Colonic mucosa (tissue), 4 donors: Measurements from ENCODE around the gene SKP1. TPM values are rescaled to one million over a fixed set of nuclear protein-coding genes. Genes with fewer than 3 reads are reported as not detected.
"Not testable (repeated sequence)": the region's sequence is repeated elsewhere in the genome, so short reads cannot be mapped to it uniquely, and the experiment has no call there.

Source experiments
- DNase-seq: peaks from one replicate; pipeline ENCODE4 v3.0.0-alpha.2; 2020
- H3K27ac ChIP-seq: fragments of 200-600 bp; one replicate; pipeline ENCODE4 v1.8.0; 2021
- H3K27me3 ChIP-seq: fragments of 200-600 bp; one replicate; pipeline ENCODE4 v1.8.0; 2021
- H3K36me3 ChIP-seq: fragments of 200-600 bp; one replicate; pipeline ENCODE4 v1.8.0; 2021
- H3K4me1 ChIP-seq: fragments of 200-600 bp; one replicate; pipeline ENCODE4 v1.8.0; 2021; ENCODE audit warnings: mild to moderate bottlenecking
- H3K4me3 ChIP-seq: fragments of 200-600 bp; one replicate; pipeline ENCODE4 v1.8.0; 2021
- H3K9ac ChIP-seq, 2 donors: one replicate each; pipeline ENCODE4 v1.7.0; 2013; ENCODE audit warnings: control low read depth in 2 of 2, low read depth in 2 of 2, low read length in 2 of 2
- H3K9me3 ChIP-seq: fragments of 200-600 bp; one replicate; pipeline ENCODE4 v1.8.0; 2021
- intact Hi-C: fragments of 100-400 bp; cut with DNase I; formaldehyde crosslinking; loops from one replicate; pipeline ENCODE4 v1.14.1; 2022
- total RNA-seq, 2 donors: library from RNA; stranded (reverse); fragmentation: NEBNext Ultra II Directional in 1 of 2; extraction: Animal tissue kit (Norgen Biotek cat#: 25700) in 1 of 2; gene quantifications; one replicate each; pipeline ENCODE4 v1.2.1, GENCODE V29; 2021
- TF ChIP-seq, protein P1 (sequence below): fragments of 200-600 bp; IDR thresholded peaks from one replicate; pipeline ENCODE4 v1.8.0; 2022; ENCODE audit warnings: antibody characterized with exemption, mild to moderate bottlenecking
- donor health status: healthy.
- donor health status: DM: no; HTN: no; CAD: no.
- donor health status: DM: no; HTN: no; CAD: no.

SKP1 gene
- total RNA-seq, 2 donors from 2014 or later = 235 to 272 TPM

DNA sequence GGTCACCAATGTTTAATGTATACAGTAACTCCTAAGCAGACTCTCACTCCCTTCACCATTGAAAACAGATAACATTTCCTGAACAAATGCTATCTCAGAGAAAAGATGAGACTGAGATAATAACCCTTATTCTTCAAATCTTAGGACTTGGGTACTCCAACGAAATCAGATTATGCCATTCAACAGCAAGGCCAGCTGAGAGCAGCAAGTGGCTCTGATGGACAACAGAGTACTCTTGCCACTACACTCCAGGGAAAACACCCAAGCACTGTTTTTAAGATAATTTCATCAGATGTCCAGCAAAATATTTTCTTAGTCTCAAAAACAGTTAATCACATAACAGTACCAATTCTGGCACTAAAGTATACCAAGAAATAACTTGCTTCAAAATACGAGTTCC is 39.0 kb upstream of the SKP1 start:
- H3K4me1 ChIP-seq = peaks cover 4% of the 10 kb centered on the region
- H3K36me3 ChIP-seq = no peaks in the 10 kb centered on the region
- no peak overlapping the region for H3K4me3 ChIP-seq
- TF ChIP-seq, protein P1, sequence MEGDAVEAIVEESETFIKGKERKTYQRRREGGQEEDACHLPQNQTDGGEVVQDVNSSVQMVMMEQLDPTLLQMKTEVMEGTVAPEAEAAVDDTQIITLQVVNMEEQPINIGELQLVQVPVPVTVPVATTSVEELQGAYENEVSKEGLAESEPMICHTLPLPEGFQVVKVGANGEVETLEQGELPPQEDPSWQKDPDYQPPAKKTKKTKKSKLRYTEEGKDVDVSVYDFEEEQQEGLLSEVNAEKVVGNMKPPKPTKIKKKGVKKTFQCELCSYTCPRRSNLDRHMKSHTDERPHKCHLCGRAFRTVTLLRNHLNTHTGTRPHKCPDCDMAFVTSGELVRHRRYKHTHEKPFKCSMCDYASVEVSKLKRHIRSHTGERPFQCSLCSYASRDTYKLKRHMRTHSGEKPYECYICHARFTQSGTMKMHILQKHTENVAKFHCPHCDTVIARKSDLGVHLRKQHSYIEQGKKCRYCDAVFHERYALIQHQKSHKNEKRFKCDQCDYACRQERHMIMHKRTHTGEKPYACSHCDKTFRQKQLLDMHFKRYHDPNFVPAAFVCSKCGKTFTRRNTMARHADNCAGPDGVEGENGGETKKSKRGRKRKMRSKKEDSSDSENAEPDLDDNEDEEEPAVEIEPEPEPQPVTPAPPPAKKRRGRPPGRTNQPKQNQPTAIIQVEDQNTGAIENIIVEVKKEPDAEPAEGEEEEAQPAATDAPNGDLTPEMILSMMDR = no peak
- H3K27me3 ChIP-seq = no peaks in the 10 kb centered on the region
- H3K9me3 ChIP-seq = no peaks in the 10 kb centered on the region
- H3K9ac ChIP-seq = no peak overlapping the region
- H3K27ac ChIP-seq = no peak overlapping the region
- DNase-seq = no peak
- intact Hi-C loops = no loop called here

DNA sequence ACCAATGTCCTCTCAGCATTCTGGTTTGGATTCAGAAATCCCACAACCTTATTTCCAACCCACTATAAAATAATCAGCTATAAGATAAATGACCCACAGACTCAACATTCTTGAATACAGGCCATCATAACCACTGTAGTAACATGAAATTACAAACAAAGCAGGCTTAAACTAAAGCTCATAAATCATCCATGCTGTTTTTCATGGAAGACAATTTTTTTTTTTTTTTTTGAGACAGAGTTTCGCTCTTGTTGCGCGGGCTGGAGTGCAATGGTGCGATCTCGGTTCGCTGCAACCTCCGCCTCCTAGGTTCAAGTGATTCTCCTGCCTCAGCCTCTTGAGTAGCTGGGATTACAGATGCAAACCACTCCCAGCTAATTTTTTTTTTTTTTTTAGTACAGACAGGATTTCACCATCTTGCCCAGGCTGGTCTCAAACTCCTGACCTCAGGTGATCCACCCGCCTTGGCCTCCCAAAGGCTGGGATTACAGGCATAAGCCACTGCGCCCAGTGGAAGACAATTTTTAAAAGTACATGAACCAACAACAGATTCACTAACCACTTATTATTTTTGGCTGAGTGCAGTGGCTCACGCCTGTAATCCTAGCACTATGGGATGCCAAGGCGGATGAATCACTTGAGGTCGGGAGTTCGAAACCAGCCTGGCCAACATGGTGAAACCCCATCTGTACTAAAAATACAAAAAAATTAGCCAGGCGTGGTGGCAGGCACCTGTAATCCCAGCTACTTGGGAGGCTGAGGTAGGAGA is 34.7 kb upstream of the SKP1 start:
- H3K4me1 ChIP-seq, H3K9me3 ChIP-seq, H3K4me3 ChIP-seq, H3K36me3 ChIP-seq, H3K27ac ChIP-seq, DNase-seq, intact Hi-C loops, H3K27me3 ChIP-seq, H3K9ac ChIP-seq: not testable (repeated sequence)

DNA sequence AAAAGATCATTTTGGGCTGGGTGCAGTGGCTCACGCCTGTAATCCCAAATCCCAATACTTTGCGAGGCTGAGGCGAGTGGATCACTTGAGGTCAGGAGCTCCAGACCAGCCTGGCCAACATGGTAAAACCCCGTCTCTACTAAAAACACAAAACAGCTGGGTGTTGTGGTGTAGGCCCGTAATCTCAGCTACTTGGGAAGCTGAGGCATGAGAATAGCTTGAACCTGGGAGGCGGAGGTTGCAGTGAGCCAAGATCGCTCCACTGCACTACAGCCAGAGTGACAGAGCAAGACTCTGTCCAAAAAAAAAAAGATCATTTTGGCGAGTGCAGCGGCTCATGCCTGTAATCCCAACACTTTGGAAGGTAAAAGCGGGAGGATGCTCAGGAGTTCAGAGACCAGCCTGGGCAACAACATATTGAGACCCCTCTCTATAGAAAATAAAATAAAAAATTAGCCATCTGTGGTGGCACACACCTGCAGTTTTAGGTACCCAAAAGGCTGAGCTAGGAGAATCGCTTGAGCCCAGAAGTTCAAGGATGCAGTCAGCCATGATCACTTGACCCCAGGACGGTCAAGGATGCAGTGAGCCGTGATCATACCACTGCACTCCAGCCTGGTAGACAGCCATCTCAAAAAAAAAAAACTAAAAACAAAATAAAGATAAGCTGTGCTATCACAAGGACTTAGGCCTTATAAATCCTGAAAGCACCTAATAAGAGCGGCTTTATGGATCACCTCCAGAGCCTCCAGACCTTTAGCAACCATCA is 32.9 kb upstream of the SKP1 start:
- no peak overlapping the region for H3K27ac ChIP-seq
- no peak overlapping the region for H3K4me3 ChIP-seq
- TF ChIP-seq, protein P1 = no peak
- intact Hi-C loops = no loop called here
- no peaks in the 10 kb centered on the region for H3K27me3 ChIP-seq
- H3K9ac ChIP-seq = no peak overlapping the region
- peaks cover 8% of the 10 kb centered on the region for H3K4me1 ChIP-seq
- DNase-seq = no peak
- no peaks in the 10 kb centered on the region for H3K36me3 ChIP-seq
- H3K9me3 ChIP-seq = no peaks in the 10 kb centered on the region

DNA sequence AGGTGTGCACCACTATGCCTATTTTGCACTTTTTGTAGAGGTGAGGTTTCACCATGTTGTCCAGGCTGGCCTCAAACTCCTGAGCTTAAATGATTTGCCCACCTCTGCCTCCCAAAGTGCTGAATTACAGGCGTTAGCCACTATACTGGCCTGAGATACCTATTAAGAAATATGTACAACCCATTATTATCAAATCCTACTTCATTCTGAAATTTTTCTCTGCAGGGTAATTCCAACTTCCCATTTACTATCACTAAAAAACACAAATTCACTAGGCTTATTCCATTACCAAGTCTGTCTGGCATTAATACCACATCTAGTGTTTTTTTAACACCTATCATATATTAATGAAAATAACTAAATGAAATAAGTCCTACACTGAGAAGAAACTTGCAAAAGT is 30.9 kb upstream of the SKP1 start:
- intact Hi-C loops = no loop called here
- Histone ChIP-seq H3K36me3 (no peaks in the 10 kb centered on the region), H3K27me3 (no peaks in the 10 kb centered on the region), H3K9ac (no peak overlapping the region), H3K4me3 (no peak overlapping the region), H3K27ac (no peak overlapping the region), H3K9me3 (no peaks in the 10 kb centered on the region), H3K4me1 (peaks cover 8% of the 10 kb centered on the region)
- no peak for DNase-seq
- TF ChIP-seq, protein P1 = no peak

DNA sequence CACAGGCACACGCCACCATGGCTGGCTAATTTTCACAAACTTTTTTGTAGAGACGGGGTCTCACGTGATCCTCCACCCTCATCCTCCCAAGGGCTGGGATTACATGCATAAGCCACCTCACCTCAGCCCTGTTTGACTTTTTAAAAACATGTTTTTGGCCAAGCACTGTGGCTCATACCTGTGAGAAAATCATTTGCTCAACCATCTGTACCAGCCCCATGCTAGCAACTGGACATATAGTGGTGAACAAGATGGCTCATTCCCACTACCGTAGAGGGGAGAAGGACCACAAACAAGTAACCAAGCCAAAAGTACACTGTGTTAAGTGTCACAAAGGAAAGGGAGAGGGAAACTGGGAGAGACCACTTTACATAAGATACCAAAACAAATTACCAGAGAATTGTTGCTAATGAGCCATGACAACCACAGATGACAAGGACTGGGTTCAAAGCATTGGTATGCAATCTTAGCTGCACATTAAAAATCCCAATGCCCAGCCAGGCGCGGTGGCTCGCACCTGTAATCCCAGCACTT is 29.9 kb upstream of the SKP1 start:
- Histone ChIP-seq H3K4me1 (peaks cover 8% of the 10 kb centered on the region), H3K9ac (no peak overlapping the region), H3K4me3 (no peak overlapping the region), H3K27ac (no peak overlapping the region), H3K36me3 (peaks cover 2% of the 10 kb centered on the region), H3K27me3 (no peaks in the 10 kb centered on the region), H3K9me3 (no peaks in the 10 kb centered on the region)
- no peak for DNase-seq
- TF ChIP-seq, protein P1 = no peak
- intact Hi-C loops = no loop called here
